NCI-H128 (cell line): Measurements from ENCODE around the gene RANBP17.
"Not testable (repeated sequence)": the region's sequence is repeated elsewhere in the genome, so short reads cannot be mapped to it uniquely, and the experiment has no call there.

Experiments
- DNase-seq: peaks from one replicate; lab custom pipeline; 2025; ENCODE audit not compliant: unreplicated experiment; lab: John Stamatoyannopoulos, UW

RANBP17 gene

GRCh38 chr5:170865622-170866021 is 3.8 kb downstream of the RANBP17 start:
- no peak for DNase-seq

DNA sequence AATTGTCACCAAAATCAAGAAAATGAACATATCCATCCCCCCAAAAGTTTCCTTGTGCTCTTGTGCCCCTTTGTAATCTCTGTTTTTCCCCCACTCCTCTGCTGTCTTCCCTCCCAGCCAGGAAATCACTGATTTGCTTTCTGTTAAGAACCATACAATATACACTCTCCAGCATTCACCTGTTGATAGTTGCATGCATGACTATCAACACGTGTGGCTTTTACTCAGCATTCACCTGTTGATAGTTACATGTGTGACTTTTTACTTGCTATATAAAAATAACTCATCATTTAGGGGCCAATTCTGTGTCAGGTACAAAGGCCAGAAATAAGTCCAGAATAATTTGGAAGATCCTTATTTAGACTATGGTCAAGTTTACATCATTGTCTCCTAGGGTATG is 6.0 kb downstream of the RANBP17 start:
- no peak for DNase-seq

DNA sequence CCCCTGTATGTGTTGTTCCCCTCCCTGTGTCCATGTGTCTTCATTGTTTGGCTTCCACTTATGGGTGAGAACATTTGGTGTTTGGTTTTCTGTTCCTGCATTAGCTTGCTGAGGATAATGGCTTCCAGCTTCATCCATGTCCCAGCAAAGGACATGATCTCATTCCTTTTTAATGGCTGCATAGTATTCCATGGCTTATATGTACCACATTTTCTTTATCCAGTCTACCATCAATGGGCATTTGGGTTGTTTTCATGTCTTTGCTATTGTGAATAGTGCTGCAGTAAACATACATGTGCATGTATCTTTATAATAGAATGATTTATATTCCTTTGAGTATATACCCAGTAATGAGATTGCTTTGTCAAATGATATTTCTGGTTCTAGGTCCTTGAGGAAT is 8.6 kb downstream of the RANBP17 start:
- not testable (repeated sequence) for DNase-seq

DNA sequence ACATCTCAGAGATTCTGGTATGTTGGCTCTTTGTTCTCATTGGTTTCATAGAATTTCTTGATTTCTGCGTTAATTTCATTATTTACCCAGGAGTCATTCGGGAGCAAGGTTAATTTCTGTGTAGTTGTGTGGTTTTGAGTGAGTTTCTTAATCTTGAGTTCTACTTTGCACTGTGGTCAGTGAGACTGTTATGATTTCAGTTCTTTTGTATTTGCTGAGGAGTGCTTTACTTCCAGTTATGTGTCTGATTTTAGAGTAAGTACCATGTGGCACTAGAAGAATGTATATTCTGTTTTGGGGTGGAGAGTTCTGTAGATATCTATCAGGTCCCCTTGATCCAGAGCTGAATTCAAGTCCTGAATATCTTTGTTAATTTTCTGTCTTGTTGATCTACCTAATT is 12.2 kb downstream of the RANBP17 start:
- DNase-seq = no peak

DNA sequence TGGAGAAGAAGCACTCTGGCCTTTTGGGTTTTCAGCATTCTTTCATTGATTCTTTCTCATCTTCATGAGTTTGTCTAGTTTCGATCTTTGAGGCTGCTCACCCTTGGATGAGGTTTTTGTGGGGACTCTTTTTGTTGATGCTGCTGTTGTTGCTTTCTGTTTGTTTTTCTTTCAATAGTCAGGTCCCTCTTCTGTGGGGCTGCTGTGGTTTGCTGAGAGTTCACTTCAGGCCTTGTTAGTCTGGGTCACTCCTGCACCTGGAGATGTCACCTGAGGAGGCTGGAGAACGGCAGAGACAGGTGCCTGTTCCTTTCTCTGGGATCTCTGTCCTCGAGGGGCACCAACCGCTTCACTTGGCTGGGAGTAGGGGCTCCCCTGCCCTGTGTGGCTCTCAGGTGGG is 14.0 kb downstream of the RANBP17 start:
- no peak for DNase-seq

DNA sequence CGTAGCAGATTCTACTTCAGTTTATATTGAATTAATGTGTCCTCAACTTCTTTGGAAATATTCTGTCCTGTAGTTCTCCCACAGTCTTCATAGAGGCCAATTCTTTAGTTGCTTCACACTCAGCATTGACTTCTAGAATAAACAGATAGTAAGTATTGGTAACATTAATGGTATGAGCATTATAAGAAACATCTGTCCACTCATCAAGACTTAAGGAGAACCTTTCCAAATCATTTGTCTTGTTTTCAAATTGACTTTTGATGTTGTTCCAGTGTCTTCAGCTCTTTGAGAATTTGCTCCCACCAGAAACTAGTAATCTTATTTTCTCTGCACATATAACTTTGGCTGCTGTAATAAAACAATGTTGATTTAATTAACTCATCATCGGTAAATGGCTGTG is 18.3 kb downstream of the RANBP17 start:
- DNase-seq = no peak

DNA sequence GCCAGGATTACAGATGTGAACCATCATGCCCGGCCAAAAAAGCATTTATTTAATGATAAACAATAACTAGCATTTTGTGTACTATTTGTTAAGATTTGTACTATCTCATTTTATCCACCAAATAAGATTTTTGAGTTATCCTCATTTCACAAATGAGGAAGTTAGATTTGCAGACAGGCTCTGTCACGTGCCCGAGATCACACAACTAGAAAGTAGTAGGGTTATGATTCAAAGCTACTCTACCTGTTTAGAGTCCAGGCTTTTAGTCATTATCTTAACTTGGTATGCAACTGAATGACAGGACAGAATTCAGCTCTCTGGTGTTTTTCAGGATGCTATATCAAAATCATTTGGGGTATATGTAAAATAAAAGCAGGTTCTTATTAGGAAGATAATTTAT is 20.5 kb downstream of the RANBP17 start:
- DNase-seq = no peak

DNA sequence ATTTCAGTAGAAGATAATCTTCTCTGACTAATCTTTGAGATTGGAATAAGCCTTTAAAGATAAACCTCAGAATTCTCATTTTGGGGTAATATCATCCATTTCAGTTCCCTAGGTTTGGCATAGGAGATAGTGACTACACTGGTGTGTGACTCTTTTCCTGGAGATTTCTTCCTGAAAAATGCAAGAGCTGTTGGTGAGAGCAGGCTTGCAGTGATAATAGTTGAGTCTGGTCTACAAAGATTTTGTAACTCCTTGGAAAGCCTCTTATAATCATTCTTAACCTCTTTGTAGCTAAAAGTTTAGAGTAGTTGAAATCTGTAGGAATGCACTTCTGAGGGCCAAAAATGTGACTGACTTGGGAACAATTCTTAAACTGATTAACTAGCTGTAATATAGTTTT is 23.4 kb downstream of the RANBP17 start:
- no peak for DNase-seq

DNA sequence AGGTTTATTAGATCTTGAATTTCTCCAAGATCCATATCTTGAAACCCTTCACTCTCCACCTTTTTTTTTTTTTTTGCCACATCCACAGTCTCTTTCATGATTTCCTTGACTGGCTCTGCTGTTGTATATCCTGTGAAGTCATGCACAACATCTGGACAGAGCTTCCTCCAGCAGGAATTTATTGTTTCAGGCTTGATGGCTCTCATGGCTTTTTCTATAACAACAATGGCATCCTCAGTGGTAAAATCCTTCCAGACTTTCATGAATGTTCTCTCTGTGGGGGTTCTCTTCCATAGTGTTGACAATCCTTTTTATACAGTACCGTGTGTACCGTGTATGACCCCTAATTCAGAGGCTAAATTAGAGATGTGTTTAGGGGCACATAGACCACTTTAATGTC is 24.0 kb downstream of the RANBP17 start:
- no peak for DNase-seq

- no peak for DNase-seq
These were observed 24.5 kb downstream of the RANBP17 start for GRCh38 chr5:170886210-170886894.

DNA sequence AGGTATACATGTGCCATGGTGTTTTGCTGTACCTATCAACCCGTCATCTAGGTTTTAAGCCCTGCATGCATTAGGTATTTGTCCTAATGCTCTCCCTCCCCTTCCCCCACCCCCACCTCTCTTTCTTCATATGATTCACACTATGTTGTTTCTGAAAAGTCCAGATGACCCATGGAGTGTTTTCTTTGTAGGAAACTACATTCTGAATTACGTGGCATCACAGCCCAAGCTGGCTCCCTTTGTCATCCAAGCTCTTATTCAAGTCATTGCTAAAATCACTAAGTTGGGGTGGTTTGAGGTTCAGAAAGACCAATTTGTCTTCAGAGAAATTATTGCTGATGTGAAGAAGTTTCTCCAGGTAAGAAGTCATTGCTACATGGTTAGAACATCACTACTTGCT is 30.4 kb downstream of the RANBP17 start:
- DNase-seq = no peak

DNA sequence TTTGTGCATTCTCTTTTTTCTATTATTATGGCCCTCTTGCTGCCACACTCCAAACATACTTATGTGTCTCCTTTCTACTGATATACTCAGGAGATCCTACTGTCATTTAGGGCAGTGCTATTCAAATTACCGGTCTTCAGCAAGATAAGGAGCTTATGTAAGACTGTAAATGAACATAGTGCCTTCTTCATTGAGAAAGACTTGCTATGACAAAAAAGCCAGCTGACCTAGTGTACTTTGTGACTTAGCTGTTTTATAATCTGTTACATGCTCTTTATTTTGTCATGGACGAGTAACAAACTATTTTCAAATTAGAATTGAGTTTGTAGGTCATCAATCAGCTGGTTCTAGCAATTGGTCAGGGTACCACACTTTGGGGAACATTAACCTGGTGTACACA is 32.8 kb downstream of the RANBP17 start:
- no peak for DNase-seq

DNA sequence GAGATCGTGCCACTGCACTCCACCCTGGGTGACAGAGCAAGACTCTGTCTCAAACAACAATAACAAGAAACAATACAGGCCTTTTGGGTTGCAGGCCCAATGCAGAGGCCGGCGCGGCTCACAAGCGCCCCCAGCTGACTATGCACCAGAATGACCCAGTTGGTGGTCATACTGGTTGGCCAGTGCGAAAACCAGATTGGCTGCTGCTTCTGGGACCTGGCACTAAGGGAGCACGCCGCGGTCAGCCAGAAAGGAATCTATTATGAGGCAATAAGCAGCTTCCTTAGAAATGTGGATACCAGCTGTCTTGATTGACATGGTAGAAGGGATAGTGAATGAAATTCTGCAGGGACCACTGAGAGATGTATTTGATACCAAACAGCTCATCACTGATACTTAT is 35.0 kb downstream of the RANBP17 start:
- no peak for DNase-seq

- no peak for DNase-seq
These were observed 41.3 kb downstream of the RANBP17 start for GRCh38 chr5:170903075-170903474.

DNA sequence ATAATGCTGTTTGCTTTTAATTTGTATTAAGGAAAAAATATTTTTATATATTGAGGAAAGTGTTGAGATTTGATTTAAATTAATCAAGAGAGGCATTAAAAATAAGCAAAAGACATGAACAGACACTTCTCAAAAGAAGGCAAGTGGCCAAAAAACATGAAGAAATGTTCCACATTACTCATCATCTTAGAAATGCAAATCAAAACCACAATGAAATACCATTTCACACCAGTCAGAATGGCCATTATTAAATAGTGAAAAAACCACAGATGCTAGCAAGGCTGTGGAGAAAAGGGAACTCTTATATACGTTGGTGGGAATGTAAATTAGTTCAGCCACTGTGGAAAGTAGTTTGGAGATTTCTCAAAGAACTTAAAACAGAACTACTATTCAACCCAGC is 45.9 kb downstream of the RANBP17 start:
- DNase-seq = no peak

- no peak for DNase-seq
These were observed 51.8 kb downstream of the RANBP17 start for GRCh38 chr5:170913573-170913972.

- no peak for DNase-seq
These were observed 55.3 kb downstream of the RANBP17 start for GRCh38 chr5:170917113-170917512.

GRCh38 chr5:170920196-170920595 is 58.4 kb downstream of the RANBP17 start:
- no peak for DNase-seq

GRCh38 chr5:170922331-170922730 is 60.5 kb downstream of the RANBP17 start:
- not testable (repeated sequence) for DNase-seq

DNA sequence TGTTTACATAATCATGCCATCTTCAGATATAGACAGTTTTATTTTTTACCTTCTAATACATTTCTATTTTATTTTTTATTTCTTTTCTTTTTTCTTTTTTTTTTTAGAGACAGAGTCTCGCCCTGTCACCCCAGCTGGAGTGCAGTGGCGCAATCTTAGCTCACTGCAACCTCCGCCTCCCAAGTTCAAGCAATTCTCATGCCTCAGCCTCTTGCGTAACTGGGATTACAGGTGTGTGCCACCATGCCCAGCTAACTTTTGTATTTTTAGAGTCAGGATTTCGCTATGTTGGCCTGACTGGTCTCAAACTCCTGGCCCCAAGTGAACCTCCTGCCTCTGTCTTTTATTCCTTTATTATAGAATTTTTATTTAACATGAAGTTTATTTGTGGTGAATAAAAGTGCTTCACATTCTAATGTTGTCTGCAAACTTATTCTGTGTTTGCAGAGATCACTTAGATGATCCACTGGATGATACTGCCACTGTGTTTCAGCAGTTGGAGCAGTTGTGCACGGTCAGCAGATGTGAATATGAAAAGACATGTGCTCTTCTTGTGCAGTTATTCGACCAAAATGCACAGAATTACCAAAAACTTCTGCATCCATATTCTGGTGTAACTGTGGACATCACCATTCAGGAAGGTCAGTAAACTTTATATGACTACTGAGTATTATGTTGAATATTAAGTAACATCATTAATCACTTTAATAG is 62.2 kb downstream of the RANBP17 start:
- DNase-seq = no peak

- DNase-seq = not testable (repeated sequence)
These were observed 73.9 kb downstream of the RANBP17 start for GRCh38 chr5:170935534-170936218.

DNA sequence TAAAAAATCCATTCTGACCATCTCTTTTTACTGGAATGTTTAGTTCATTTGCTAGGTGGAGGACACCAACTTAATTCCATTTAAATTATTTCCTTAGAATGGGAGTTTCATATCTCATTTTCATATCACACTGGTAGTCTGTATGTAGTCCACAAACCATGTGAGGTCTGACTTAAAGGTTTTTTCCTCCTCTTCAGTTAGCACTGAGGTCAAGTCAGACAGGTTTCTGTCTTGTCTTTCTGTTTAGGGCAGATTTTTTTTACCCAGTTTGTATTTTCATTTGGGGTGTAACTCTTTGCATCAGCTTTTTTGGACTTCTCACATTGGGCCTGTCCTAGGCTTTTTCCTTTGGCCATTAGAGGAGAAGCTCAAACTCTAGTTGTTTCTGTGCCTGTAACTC is 75.3 kb downstream of the RANBP17 start:
- DNase-seq = no peak
